ENCODE results near the gene MAPK1IP1L. TPM values are rescaled to one million over a fixed set of nuclear protein-coding genes. Genes with fewer than 3 reads are reported as not detected.
"Not testable (repeated sequence)": the region's sequence is repeated elsewhere in the genome, so short reads cannot be mapped to it uniquely, and the experiment has no call there.

MAPK1IP1L gene
- total and polyA plus RNA-seq, 2 donors, result 38.3 to 56.1 TPM

DNA sequence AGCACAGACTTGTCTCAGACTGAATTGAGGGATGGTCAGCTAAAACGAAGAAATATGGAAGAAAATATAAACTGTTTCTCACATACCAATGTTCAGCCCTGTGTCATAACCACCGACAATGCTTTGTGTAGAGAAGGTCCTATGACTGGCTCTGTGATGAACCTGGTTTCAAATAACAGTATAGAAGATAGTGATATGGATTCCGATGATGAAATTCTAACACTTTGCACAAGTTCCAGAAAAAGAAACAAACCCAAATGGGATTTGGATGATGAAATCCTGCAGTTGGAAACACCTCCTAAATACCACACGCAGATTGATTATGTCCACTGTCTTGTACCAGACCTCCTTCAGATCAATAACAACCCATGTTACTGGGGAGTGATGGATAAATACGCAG, 7.9 kb upstream of the MAPK1IP1L start:
- 95% methylated on average over 5 of the region's 5 CpGs for WGBS
- no peak for DNase-seq (ENCODE audit: extremely low spot score)

DNA sequence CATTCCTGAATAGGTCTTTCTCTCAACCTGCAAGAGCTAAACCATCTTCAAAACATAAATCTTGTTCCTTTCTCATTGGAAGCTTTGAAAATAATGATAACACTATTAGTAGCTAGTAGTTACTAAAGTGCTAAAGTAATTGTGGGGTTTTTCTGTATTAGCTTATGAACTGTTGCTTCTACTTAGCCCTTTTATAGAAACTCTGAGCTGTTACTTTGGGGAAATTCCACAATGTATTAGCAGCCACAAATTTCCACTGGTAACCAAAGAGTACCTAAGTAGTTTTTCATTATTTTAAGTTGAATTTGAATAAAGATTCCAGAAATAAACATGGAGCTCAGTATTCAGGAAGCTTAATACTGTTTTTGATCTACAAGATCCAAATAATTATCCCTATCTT, 6.4 kb upstream of the MAPK1IP1L start:
- Histone ChIP-seq H3K27ac (ENCODE audit: low read depth) (no peak overlapping the region), H3K36me3 (ENCODE audit: insufficient read depth) (peaks cover 3% of the 10 kb centered on the region), H3K4me3 (ENCODE audit: low read depth, low read length) (no peak overlapping the region), H3K4me1 (ENCODE audit: insufficient read depth) (no peaks in the 10 kb centered on the region)
- DNase-seq (ENCODE audit: extremely low spot score), result no peak

More for the DNA sequence above, 7.9 kb upstream of the MAPK1IP1L start:
- H3K27ac ChIP-seq (ENCODE audit: low read depth), result no peak overlapping the region
- peaks cover 3% of the 10 kb centered on the region for H3K36me3 ChIP-seq (ENCODE audit: insufficient read depth)
- H3K4me1 ChIP-seq (ENCODE audit: insufficient read depth), result no peaks in the 10 kb centered on the region
- H3K4me3 ChIP-seq (ENCODE audit: low read depth, low read length), result no peak overlapping the region

DNA sequence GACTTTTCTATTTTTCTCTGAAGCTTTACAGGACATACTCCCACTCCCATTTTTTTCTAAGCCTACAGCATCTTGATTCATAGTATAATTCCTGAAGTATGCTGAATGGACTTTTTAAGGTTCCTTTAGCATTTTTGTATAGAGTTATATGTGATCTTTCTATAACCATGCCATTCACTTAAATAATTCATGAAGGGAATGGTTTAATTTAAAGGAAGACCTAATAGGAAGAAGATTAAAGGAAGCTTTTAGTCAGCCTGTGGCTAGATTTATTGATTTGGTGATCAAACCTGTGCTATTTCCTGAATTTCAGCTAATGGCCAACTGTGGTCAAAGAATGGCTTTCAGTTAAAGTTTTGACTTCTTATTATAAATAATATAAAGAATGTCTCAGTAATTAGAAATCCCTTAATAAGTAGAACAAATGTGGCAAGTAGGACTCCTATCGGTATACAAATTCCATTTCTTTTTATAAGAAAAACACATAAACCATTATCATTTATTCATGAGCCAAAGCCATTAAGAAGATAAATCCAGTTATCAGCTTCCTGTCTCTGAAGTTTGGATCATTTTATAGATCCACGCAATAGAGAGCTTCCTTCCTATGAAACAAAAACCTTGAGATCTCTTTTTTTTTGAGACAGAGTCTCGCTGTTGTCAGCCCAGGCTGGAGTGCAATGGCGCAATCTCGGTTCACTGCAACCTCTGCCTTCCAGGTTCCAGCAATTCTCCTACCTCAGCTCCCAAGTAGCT, 4.0 kb upstream of the MAPK1IP1L start:
- WGBS, result 70% methylated on average over 5 of the region's 5 CpGs
- DNase-seq (ENCODE audit: extremely low spot score), result no peak
- Histone ChIP-seq H3K4me1 (ENCODE audit: insufficient read depth) (peaks cover 3% of the 10 kb centered on the region), H3K27ac (ENCODE audit: low read depth) (no peak overlapping the region), H3K36me3 (ENCODE audit: insufficient read depth) (peaks cover 3% of the 10 kb centered on the region), H3K4me3 (ENCODE audit: low read depth, low read length) (no peak overlapping the region)

DNA sequence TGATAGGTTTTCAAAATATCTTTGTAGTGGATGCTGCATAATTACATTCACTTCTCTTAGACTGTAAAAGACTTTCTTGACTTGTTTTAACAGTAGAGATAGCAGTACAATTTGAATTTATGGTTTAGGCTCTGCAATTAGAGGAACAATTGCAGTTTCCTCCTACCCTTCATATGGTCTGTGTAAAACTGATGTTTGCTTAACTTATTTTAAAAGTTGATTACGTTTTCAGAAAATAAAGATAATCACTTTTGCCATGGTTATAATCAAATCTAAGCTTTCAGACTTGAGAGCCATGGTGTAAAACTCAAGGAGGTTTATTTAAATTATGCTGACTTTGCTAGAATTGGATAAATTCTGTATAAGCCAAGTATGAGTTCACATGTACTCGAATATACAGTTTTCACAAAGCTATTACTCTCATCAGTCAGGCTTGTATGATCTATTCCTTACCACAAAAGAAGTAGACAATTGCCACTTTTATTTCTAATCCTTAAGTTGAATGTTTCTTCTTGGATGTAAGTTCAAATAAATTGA, 2.5 kb upstream of the MAPK1IP1L start:
- Histone ChIP-seq H3K4me1 (ENCODE audit: insufficient read depth) (peaks cover 3% of the 10 kb centered on the region), H3K4me3 (ENCODE audit: low read depth, low read length) (no peak overlapping the region), H3K36me3 (ENCODE audit: insufficient read depth) (peaks cover under 1% of the 10 kb centered on the region), H3K27ac (ENCODE audit: low read depth) (no peak overlapping the region)
- DNase-seq (ENCODE audit: extremely low spot score), result no peak
- WGBS, result 59% methylated on average over 2 of the region's 2 CpGs

DNA sequence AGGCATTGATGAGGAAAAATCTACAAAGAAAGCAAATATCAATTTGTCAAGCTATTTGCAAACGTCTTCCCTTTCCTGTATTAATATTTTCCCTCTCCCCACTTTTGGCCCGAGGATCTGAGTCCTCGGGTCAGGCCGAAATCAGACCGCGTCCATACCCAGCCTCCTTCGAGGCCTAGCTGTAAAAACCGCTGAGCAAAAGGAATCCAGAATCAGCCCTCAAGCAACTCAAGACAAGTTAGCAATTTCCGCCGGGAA, 353 bp upstream of the MAPK1IP1L start:
- Histone ChIP-seq H3K4me1 (ENCODE audit: insufficient read depth) (peaks cover 3% of the 10 kb centered on the region), H3K36me3 (ENCODE audit: insufficient read depth) (no peaks in the 10 kb centered on the region), H3K27ac (ENCODE audit: low read depth) (peak overlapping the region; percentile 76), H3K4me3 (ENCODE audit: low read depth, low read length) (peak overlapping the region; percentile 27)
- DNase-seq (ENCODE audit: extremely low spot score), result no peak
- 0% methylated on average over 10 of the region's 10 CpGs for WGBS

DNA sequence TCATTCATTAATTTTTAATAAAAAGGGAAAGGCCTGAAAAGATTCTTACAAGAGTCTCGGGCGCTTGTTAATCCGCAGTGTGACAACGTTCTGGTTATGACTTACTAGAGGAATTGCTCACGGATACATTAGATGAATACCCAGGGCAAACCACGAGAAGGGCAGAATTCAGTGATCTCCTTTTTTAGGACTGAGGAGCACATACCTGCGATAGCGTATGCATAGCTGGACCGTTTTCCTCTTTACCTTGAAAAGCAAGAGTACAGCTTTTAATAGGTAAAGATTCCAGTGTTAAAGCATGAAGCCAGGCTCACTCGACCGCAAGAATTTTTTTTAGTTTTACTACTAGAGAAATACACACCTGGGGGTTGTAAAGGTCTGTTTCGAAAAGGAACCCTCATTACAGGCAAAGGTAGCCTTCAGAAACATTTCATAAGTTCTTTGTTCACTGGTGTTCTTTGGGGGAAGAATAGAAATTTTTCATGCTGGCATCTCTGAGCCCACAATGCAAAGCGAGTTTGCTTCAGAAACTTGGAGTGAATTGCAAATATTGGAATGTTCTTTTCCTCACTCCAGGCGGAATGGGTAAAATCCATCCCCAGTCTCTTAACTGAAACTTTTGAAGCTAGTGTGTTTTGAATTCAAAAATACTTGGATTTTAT, 953 bp downstream of the MAPK1IP1L start:
- Histone ChIP-seq H3K4me1 (ENCODE audit: insufficient read depth) (peaks cover 3% of the 10 kb centered on the region), H3K4me3 (ENCODE audit: low read depth, low read length) (peak overlapping the region; percentile 65), H3K27ac (ENCODE audit: low read depth) (peak overlapping the region; percentile 96), H3K36me3 (ENCODE audit: insufficient read depth) (no peaks in the 10 kb centered on the region)
- 5% methylated on average over 14 of the region's 14 CpGs for WGBS
- DNase-seq (ENCODE audit: extremely low spot score), result peak; percentile 32

DNA sequence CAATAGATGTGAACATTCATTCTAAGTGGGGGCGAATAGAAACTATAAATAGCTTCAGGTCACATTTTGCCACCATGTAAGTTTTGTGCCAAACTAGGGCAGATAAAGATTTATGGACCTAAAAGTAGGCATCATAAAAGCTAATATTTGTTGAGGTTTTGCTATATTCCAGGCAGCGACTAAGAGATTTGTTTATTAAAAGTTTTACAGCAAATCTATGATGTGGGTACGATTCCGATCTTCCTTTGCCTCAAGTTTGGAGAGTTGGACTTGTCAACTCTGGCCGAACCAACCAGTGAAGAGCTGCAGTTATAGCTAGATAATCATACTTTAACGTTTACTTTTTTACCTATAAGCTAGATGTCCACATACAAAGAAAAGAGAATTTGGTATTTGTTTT, 1.6 kb downstream of the MAPK1IP1L start:
- H3K27ac ChIP-seq (ENCODE audit: low read depth), result no peak overlapping the region
- no peak overlapping the region for H3K4me3 ChIP-seq (ENCODE audit: low read depth, low read length)
- no peaks in the 10 kb centered on the region for H3K36me3 ChIP-seq (ENCODE audit: insufficient read depth)
- peaks cover 3% of the 10 kb centered on the region for H3K4me1 ChIP-seq (ENCODE audit: insufficient read depth)
- 37% methylated on average over 6 of the region's 6 CpGs for WGBS
- DNase-seq (ENCODE audit: extremely low spot score), result no peak

DNA sequence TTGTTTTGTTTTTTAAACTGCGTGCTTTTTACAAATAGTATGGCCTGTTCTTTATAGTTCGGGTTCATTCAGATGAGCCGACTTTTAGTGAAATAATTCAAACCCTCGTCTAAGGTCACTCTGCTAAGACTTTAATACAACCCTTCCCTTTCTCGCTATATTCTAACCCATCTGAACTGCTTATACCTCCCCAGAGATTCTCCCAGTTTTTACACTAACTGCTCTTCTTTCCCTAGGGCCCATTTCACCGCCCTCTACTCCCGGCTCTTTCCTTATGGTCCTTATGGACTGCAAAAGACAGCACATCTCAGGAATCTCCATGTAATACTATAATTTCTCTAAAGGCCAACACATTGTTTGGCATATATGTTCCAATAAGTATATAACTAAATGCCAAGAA, 2.1 kb downstream of the MAPK1IP1L start:
- WGBS, result 80% methylated on average over 7 of the region's 7 CpGs
- H3K27ac ChIP-seq (ENCODE audit: low read depth), result no peak overlapping the region
- no peak for DNase-seq (ENCODE audit: extremely low spot score)

DNA sequence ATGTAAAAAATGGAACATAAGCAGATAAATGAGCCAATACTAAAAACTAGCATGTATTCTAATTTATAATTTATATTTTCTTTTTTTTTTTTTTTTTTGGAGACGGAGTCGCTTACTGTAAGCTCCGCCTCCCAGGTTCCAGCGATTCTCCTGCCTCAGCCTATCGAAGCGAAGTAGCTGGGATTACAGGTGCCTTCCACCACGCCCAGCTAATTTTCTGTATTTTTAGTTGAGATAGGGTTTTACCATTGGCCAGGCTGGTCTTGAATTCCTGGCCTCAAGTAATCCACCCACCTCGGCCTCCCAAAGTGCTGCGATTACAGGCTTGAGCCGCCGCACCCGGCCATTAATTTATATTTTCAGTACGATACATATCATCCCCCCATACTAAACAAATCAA, 2.7 kb downstream of the MAPK1IP1L start:
- no peak overlapping the region for H3K27ac ChIP-seq (ENCODE audit: low read depth)
- peaks cover 3% of the 10 kb centered on the region for H3K4me1 ChIP-seq (ENCODE audit: insufficient read depth)
- WGBS, result 99% methylated on average over 13 of the region's 13 CpGs
- H3K4me3 ChIP-seq (ENCODE audit: low read depth, low read length), result no peak overlapping the region
- H3K36me3 ChIP-seq (ENCODE audit: insufficient read depth), result no peaks in the 10 kb centered on the region
- no peak for DNase-seq (ENCODE audit: extremely low spot score)

More for the DNA sequence above, 2.1 kb downstream of the MAPK1IP1L start:
- Histone ChIP-seq H3K4me3 (ENCODE audit: low read depth, low read length) (no peak overlapping the region), H3K4me1 (ENCODE audit: insufficient read depth) (peaks cover 3% of the 10 kb centered on the region), H3K36me3 (ENCODE audit: insufficient read depth) (no peaks in the 10 kb centered on the region)

DNA sequence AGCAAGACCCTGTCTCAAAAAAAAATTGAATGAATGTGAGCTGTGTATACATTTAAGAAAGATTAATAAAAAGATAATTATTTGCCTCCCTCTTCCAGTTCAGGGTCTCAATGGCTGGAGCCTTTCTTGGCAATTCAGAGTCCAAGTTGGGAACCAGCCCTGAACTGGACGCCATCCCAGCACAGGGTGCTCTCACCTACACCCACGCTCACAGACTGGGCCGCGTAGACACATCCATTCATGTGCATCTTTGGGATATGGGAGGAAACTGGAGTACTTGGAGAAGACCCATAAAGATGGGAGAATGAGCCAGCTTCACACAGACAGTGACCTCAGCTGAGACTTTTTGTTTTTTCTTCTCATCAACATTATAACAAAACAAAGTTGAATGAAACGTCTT, 6.5 kb downstream of the MAPK1IP1L start:
- Histone ChIP-seq H3K27ac (ENCODE audit: low read depth) (no peak overlapping the region), H3K4me3 (ENCODE audit: low read depth, low read length) (no peak overlapping the region), H3K36me3 (ENCODE audit: insufficient read depth) (no peaks in the 10 kb centered on the region), H3K4me1 (ENCODE audit: insufficient read depth) (no peaks in the 10 kb centered on the region)
- 91% methylated on average over 5 of the region's 5 CpGs for WGBS
- DNase-seq (ENCODE audit: extremely low spot score), result no peak

DNA sequence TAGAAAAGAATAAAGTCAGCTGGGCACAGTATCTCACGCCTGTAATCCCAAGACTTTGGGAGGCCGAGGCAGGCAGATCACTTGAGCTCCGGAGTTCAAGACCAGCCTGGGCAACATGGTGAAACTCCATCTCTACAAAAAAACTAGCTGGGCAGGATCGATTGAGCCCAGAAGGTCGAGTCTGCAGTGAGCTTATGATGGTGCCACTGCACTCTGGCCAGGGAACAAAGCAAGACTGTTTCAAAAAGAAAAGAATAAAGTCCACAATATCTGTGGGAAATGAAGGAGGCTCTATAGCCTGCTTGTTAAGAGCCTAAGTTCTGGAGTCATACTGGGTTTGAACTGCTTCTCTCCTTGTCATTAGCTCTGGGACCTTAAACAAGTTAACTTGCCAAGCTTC, 7.9 kb downstream of the MAPK1IP1L start:
- H3K4me1 ChIP-seq (ENCODE audit: insufficient read depth), result no peaks in the 10 kb centered on the region
- H3K4me3 ChIP-seq (ENCODE audit: low read depth, low read length), result no peak overlapping the region
- DNase-seq (ENCODE audit: extremely low spot score), result no peak
- H3K36me3 ChIP-seq (ENCODE audit: insufficient read depth), result peaks cover 2% of the 10 kb centered on the region
- H3K27ac ChIP-seq (ENCODE audit: low read depth), result no peak overlapping the region
- WGBS, result 94% methylated on average over 5 of the region's 5 CpGs

DNA sequence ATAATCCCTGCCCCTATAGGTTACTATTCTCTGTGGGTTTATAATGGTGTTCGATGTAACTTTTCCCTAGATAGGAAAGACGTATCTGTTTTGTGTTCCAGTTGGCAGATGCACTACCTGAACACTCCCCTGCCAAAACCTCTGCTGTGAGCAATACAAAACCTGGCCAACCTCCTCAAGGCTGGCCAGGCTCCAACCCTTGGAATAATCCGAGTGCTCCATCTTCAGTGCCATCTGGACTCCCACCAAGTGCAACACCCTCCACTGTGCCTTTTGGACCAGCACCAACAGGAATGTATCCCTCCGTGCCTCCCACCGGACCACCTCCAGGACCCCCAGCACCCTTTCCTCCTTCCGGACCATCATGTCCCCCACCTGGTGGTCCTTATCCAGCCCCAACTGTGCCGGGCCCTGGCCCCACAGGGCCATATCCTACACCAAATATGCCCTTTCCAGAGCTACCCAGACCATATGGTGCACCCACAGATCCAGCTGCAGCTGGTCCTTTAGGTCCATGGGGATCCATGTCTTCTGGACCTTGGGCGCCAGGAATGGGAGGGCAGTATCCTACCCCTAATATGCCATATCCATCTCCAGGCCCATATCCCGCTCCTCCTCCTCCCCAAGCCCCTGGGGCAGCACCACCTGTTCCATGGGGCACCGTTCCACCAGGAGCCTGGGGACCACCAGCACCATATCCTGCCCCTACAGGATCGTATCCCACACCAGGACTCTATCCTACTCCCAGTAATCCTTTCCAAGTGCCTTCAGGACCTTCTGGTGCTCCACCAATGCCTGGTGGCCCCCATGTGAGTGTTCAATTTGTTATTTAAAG, 11.3 kb downstream of the MAPK1IP1L start:
- no peak for DNase-seq (ENCODE audit: extremely low spot score)
- no peaks in the 10 kb centered on the region for H3K4me1 ChIP-seq (ENCODE audit: insufficient read depth)
- peaks cover 2% of the 10 kb centered on the region for H3K36me3 ChIP-seq (ENCODE audit: insufficient read depth)
- WGBS, result 65% methylated on average over 11 of the region's 11 CpGs
- H3K4me3 ChIP-seq (ENCODE audit: low read depth, low read length), result no peak overlapping the region
- no peak overlapping the region for H3K27ac ChIP-seq (ENCODE audit: low read depth)

DNA sequence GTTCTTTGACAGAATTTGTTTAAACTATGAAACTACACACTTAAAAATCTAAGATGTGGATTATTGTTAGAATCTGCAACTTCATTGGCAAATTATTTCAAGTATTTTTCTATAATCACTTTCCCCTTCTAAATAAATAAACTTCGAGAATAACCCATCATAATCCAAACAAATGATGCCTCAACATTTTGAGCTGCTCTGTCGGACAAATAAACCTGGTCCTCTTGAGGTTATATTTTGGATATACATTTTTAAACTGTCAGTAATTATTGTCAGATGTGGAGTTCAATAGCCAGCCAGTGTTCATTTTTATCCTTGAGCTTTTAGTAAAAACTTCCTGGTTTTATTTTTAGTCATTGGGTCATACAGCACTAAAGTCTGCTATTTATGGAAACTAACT, 13.4 kb downstream of the MAPK1IP1L start:
- H3K4me3 ChIP-seq (ENCODE audit: low read depth, low read length); H3K4me1 ChIP-seq (ENCODE audit: insufficient read depth); H3K36me3 ChIP-seq (ENCODE audit: insufficient read depth); H3K27ac ChIP-seq (ENCODE audit: low read depth); DNase-seq (ENCODE audit: extremely low spot score): not testable (repeated sequence)
- WGBS, result 41% methylated on average over 2 of the region's 2 CpGs

DNA sequence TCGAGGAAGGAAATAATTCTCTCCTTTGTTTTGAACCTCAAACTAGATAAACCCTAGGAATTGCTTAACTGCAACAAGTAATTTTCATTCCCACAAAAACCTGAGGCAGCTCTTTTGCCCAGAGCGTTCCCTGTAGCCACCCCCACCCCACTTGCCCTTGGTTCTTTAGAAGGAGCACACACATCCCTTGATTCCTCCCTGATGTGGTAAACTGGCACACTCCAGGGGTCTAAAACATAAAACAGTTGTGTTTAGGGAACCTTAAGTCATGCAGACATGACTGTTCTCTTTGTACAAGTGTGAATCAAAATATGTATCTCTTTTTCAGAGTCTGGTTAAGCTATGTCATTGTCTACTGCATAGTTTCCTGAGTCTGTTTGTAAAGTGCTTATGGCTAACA, 14.0 kb downstream of the MAPK1IP1L start:
- Histone ChIP-seq H3K4me1 (ENCODE audit: insufficient read depth) (no peaks in the 10 kb centered on the region), H3K27ac (ENCODE audit: low read depth) (no peak overlapping the region), H3K4me3 (ENCODE audit: low read depth, low read length) (no peak overlapping the region), H3K36me3 (ENCODE audit: insufficient read depth) (peaks cover 2% of the 10 kb centered on the region)
- no peak for DNase-seq (ENCODE audit: extremely low spot score)
- WGBS, result 55% methylated on average over 2 of the region's 2 CpGs

All from urinary bladder (tissue), 4 donors.